DOHH2 (cell line): ENCODE results near the gene DUSP3.

Source experiments
- EZH2phosphoT487 ChIP-seq: fragments of 200-600 bp; sonication (generic); IDR thresholded peaks from 2 replicates; pipeline ENCODE4 v1.6.1; 2017; ENCODE audit warnings: borderline replicate concordance, mild to moderate bottlenecking, antibody characterized with exemption, low read length, moderate library complexity, mixed read lengths
- TF ChIP-seq, protein P1 (sequence below): fragments of 200-600 bp; sonication (generic); IDR thresholded peaks from one replicate; pipeline ENCODE4 v1.5.1; 2014; ENCODE audit warnings: antibody characterized with exemption, mild to moderate bottlenecking, low read depth, low read length; ENCODE audit not compliant: poor library complexity, severe bottlenecking

GRCh38 chr17:43818966-43819365, 40.2 kb upstream of the DUSP3 start:
- TF ChIP-seq, protein P1, sequence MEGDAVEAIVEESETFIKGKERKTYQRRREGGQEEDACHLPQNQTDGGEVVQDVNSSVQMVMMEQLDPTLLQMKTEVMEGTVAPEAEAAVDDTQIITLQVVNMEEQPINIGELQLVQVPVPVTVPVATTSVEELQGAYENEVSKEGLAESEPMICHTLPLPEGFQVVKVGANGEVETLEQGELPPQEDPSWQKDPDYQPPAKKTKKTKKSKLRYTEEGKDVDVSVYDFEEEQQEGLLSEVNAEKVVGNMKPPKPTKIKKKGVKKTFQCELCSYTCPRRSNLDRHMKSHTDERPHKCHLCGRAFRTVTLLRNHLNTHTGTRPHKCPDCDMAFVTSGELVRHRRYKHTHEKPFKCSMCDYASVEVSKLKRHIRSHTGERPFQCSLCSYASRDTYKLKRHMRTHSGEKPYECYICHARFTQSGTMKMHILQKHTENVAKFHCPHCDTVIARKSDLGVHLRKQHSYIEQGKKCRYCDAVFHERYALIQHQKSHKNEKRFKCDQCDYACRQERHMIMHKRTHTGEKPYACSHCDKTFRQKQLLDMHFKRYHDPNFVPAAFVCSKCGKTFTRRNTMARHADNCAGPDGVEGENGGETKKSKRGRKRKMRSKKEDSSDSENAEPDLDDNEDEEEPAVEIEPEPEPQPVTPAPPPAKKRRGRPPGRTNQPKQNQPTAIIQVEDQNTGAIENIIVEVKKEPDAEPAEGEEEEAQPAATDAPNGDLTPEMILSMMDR, result no peak
- no peak for TF ChIP-seq EZH2phosphoT487
